ENCODE measurements around the gene TSPEAR. TPM values are rescaled to one million over a fixed set of nuclear protein-coding genes. Genes with fewer than 3 reads are reported as not detected.

TSPEAR gene
- total and polyA plus RNA-seq, 12 donors: under 0.01 to 3.4 (median 1.0) TPM; not detected in 3

DNA sequence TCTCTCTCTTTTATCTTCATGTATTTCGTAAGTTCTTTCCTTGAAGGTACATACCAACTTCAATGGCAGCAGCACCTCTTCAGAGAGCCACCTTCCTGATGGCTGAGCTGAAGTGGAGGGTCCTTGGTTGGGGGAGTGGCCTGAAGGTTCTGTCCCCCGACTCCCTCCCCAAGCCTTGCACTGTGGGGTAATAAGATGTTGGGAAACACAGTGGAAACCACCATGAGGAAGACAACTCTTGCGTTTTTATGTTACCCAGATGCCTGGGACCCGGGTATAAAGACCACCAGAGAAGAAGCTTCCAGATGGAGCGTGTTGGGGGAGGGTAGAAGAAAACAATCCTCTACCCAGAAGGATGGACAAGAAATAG is 52.8 kb downstream of the TSPEAR start:
- TF ChIP-seq, protein P1, sequence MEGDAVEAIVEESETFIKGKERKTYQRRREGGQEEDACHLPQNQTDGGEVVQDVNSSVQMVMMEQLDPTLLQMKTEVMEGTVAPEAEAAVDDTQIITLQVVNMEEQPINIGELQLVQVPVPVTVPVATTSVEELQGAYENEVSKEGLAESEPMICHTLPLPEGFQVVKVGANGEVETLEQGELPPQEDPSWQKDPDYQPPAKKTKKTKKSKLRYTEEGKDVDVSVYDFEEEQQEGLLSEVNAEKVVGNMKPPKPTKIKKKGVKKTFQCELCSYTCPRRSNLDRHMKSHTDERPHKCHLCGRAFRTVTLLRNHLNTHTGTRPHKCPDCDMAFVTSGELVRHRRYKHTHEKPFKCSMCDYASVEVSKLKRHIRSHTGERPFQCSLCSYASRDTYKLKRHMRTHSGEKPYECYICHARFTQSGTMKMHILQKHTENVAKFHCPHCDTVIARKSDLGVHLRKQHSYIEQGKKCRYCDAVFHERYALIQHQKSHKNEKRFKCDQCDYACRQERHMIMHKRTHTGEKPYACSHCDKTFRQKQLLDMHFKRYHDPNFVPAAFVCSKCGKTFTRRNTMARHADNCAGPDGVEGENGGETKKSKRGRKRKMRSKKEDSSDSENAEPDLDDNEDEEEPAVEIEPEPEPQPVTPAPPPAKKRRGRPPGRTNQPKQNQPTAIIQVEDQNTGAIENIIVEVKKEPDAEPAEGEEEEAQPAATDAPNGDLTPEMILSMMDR (IDR thresholded peaks at IDR 0.05): no peak
- ATAC-seq: no peak
- H3K27ac ChIP-seq: peak overlapping the region in 1 of 10 donors; percentile 76
- peaks cover 0 to 23% (median 4%) of the 10 kb centered on the region in 11 donors for H3K9me3 ChIP-seq
- H3K36me3 ChIP-seq: no peaks in the 10 kb centered on the region
- intact Hi-C loops (cut with DNase I): no loop called here
- H3K4me1 ChIP-seq: no peaks in the 10 kb centered on the region
- H3K27me3 ChIP-seq: peaks cover 0 to 32% (median 0%) of the 10 kb centered on the region in 7 donors
- no peak for DNase-seq
- no peak overlapping the region for H3K4me3 ChIP-seq
- WGBS, 2 donors: 83 to 84% methylated on average over 5 of the region's 5 CpGs

DNA sequence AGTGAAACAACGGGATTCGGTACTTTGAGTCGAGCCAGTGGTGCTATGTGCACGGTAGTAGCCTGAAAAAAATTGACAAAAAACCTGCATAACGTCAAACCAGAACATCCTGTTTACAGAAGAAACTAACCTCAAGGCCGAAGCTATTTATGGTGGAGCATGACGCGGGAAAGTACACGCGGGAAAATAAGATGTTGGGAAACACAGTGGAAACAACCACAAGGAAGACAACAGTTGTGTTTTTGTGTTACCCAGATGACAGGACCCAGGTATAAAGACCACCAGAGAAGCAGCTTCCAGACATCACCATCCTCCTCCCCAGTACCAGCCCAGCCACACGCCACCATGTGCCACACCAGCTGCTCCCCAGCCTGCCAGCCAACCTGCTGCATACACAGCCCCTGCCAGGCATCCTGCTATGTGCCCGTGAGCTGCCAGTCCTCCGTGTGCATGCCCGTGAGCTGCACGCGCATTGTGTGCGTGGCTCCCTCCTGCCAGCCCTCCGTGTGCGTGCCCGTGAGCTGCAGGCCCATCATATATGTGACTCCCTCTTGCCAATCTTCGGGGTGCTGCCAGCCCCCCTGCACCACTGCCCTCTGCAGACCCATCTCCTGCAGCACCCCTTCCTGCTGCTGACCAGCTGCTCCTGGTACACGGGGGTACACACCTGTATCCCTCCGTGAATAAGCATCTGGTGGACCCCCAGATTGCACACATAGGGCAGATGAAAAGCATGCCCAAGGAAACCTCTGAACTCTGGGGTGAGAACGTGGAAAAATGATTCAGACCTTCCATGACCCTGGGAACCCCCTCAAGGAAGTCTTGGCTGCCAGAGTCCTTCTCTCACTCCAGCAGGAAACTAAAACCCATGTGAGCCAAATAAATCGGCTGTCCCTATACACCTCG is 53.5 kb downstream of the TSPEAR start, which contains the start of gene KRTAP12-3:
Gene KRTAP12-3, plus strand, starts transcription at position 298 of the 906 bp plus-strand sequence. Its CDS starts 48 bp downstream, at position 346.
- TF ChIP-seq, protein P1 (IDR thresholded peaks at IDR 0.05): no peak
- Histone ChIP-seq H3K27me3 (peaks cover 0 to 32% (median 0%) of the 10 kb centered on the region in 7 donors), H3K36me3 (no peaks in the 10 kb centered on the region), H3K9me3 (peaks cover 0 to 20% (median 4%) of the 10 kb centered on the region in 11 donors), H3K27ac (peak within 1 kb of the TSS in 1 of 10 donors; percentile 76), H3K4me3 (no peak within 1 kb of the TSS), H3K4me1 (no peaks in the 10 kb centered on the region)
- intact Hi-C loops (cut with DNase I): no loop called here
- DNase-seq: no peak
- WGBS, 2 donors: 73 to 76% methylated on average over 26 of the region's 26 CpGs
- ATAC-seq: peak in 1 of 8 donors; percentile 34

GRCh38 chr21:44656868-44657267 is 54.5 kb downstream of the TSPEAR start:
- TF ChIP-seq, protein P1 (IDR thresholded peaks at IDR 0.05): no peak
- Histone ChIP-seq H3K36me3 (no peaks in the 10 kb centered on the region), H3K9me3 (peaks cover 0 to 20% (median 4%) of the 10 kb centered on the region in 11 donors), H3K27ac (peak overlapping the region in 1 of 10 donors; percentile 76), H3K4me1 (no peaks in the 10 kb centered on the region), H3K27me3 (peaks cover 0 to 32% (median 0%) of the 10 kb centered on the region in 7 donors), H3K4me3 (no peak overlapping the region)
- WGBS, 2 donors: 85 to 87% methylated on average over 1 of the region's 1 CpG
- intact Hi-C loops (cut with DNase I): no loop called here
- DNase-seq (no peak), ATAC-seq (no peak)

DNA sequence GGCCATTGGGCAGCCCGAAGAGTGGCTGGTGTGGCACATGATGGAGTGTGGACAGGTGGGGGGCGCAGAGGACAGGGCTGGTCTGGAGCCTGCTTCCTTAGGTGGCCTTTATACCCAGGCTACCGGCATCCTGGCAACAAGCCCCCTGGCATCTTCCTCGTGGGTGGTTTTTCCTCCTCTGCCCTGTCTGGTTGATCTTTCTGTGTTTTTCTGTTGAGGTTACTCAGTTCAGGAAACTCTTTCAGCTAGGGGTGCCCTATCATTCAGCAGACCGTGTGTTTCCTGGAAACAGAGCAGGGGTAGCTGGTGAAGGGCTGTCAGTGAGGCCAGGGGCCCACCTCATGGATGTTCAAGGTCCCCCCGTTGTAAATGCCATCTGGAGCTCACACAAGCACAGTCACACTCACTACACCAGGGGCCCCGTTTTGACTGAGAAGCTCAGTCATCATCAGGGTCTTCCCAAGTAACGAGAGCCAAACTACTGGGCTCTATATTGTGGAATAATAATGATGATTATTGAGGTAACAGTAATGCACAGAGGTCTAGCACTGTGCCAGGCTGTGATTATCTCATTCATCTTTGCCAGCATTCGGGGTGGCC is 56.7 kb downstream of the TSPEAR start, which contains the start of gene KRTAP12-4:
Gene KRTAP12-4, minus strand, starts transcription at position 84 of the 600 bp plus-strand sequence. Its CDS starts 45 bp downstream, at position 39.
- ATAC-seq: no peak
- 74 to 77% methylated on average over 9 of the region's 9 CpGs for WGBS, 2 donors
- no peak for DNase-seq
- TF ChIP-seq, protein P1 (IDR thresholded peaks at IDR 0.05): no peak
- Histone ChIP-seq H3K4me1 (no peaks in the 10 kb centered on the region), H3K36me3 (no peaks in the 10 kb centered on the region), H3K9me3 (peaks cover 0 to 20% (median 4%) of the 10 kb centered on the region in 11 donors), H3K27me3 (peaks cover 0 to 34% (median 0%) of the 10 kb centered on the region in 7 donors), H3K27ac (peak within 1 kb of the TSS in 1 of 10 donors; percentile 69), H3K4me3 (no peak within 1 kb of the TSS)
- intact Hi-C loops (cut with DNase I): no loop called here
